Astrocyte of the spinal cord (primary cell): ENCODE measurements around the gene FOSB.
"Not testable (repeated sequence)": the region's sequence is repeated elsewhere in the genome, so short reads cannot be mapped to it uniquely, and the experiment has no call there.

Source experiments
- DNase-seq: peaks from one replicate; pipeline ENCODE4 v3.0.0; 2011; ENCODE audit warnings: low read depth, low spot score
- H3K4me3 ChIP-seq: 2 replicates; pipeline ENCODE4 v1.5.1; 2011; ENCODE audit warnings: low read depth, mild to moderate bottlenecking, low read length, moderate library complexity
- CTCF ChIP-seq: IDR thresholded peaks from 2 replicates; pipeline ENCODE4 v1.5.1; 2012; ENCODE audit warnings: low read depth, mild to moderate bottlenecking, low read length, inconsistent platforms
- in situ Hi-C: cut with HindIII; loops from 2 replicates; pipeline ENCODE4 v1.10.0; 2017; ENCODE audit warnings: low sequenced_read_pairs

Gene FOSB

DNA sequence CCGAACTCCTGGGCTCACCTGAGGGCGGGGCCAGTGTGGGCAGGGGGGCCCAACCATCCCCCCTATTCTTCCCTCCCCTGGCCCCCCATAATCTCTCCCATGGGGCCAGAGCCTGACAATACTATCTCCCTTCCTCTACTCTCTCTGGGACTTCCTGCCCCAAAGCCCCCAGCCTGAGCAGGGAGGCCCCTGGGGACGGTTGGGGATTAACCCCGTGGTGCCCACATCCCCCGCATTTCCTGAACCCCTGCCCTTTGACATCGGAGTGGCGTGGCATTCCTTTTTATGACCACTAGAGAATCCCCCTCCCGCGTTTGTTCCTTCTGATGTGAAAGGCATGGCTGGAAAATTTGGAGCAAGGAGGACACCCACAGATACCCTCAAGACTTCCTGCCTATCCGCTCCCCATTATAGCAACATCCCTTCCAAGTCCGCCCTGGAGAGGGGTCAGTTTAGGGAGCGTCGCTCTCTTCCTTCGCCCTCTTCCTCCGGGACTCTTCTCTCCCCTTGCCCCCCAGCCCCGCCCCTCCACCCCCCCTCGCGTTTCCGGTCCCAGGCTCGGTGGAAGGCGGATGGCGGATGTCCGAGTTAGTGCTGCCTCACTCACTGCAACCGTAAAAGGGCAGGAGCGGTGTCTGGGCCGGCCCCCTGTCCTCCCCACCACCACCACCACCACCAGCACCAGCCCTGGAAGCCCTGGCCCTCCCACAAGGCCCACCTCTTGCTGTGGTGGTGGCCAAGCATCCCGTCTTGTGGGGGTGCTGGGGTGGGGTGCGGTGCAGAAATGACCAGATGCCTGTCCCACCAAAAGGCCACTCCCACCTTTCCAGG lies 41.3 kb downstream of the FOSB start:
- TF ChIP-seq CTCF = no peak
- DNase-seq = peak; percentile 80
- in situ Hi-C loops = no loop called here
- H3K4me3 ChIP-seq = peak overlapping the region; percentile 98

DNA sequence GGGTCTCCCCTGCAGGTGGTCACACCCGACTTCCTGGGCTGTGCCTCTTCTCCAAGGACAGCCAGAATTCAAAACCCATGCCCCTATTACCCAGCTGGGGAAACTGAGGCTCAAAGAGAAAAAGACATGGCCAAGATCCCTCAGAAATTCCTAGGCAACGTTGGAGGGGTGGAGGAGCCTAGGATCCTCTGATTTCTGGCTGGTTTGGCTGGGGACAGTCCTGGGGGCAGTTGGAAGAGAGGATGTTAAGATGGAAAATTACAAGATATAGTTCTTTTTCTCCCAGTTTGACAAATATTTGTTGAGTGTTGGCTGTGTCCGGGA lies 41.9 kb downstream of the FOSB start:
- in situ Hi-C loops = no loop called here
- DNase-seq = no peak
- no peak for TF ChIP-seq CTCF
- H3K4me3 ChIP-seq = peak overlapping the region; percentile 98

DNA sequence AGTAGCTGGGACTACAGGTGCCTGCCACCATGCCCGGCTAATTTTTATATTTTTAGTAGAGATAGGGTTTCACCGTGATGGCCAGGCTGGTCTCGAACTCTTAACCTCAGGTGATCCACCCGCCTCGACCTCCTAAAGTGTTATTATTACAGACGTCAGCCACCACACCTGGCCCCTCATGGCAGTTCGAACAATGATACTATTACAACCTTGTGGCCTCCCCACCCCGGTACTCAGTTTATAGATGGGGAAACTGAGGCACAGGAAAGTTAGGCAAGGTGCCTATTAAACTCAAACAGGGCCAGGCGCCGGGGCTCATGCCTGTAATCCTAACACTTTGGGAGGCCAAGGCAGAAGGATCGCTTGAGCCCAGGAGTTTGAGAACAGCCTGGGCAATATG lies 42.6 kb downstream of the FOSB start:
- in situ Hi-C loops, DNase-seq, H3K4me3 ChIP-seq: not testable (repeated sequence)

GRCh38 chr19:45511074-45511473 lies 43.3 kb downstream of the FOSB start:
- no peak for TF ChIP-seq CTCF
- in situ Hi-C loops = no loop called here
- H3K4me3 ChIP-seq = no peak overlapping the region

GRCh38 chr19:45512881-45513483 lies 45.2 kb downstream of the FOSB start:
- DNase-seq = no peak
- in situ Hi-C loops = no loop called here
- H3K4me3 ChIP-seq = no peak overlapping the region
- TF ChIP-seq CTCF = no peak

More at GRCh38 chr19:45511074-45511473, 43.3 kb downstream of the FOSB start:
- no peak for DNase-seq

DNA sequence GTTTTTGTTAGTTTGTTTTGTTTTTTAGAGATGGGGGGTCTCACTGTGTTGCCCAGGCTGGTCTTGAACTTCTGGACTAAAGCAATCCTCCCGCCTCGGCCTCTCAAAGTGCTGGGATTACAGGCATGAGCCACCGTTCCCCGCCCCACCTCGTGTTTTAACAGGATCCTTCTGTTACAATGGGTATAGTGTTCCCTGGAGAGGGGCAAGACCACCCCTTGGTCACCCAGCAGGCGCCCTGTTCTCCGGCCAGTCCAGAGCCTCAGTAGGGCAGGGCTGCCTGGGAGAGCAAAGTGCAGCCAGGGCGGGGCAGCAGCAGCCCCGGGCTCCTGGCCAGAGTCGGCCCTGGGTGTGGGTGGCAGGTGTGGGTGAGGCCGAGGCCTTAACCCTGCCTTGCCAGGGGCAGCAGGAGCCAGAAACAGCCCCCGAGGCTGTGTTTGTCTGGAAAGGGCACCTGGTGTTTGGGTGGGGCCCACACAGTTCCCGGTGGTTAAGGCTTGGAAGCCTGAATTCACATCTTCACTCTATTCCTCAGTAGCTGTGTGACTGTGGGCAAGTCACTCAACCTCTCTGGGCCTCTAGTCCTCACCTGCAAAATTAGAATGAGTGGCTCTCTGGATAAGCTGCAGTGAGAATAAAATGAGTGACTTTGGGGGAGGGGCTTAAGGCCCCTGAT lies 46.7 kb downstream of the FOSB start:
- H3K4me3 ChIP-seq = no peak overlapping the region

More for the DNA sequence above, 46.7 kb downstream of the FOSB start:
- DNase-seq = no peak
- in situ Hi-C loops = no loop called here
- no peak for TF ChIP-seq CTCF
